Tibial nerve (tissue), 4 donors: ENCODE data around the gene DLX2. TPM values are rescaled to one million over a fixed set of nuclear protein-coding genes. Genes with fewer than 3 reads are reported as not detected.
"Not testable (repeated sequence)": the region's sequence is repeated elsewhere in the genome, so short reads cannot be mapped to it uniquely, and the experiment has no call there.

Experiments used
- DNase-seq, 2 donors: peaks; one replicate each; pipeline ENCODE4 v3.0.0-alpha.2; 2019; ENCODE audit warnings: low spot score in 2 of 2
- H3K27ac ChIP-seq, 4 donors: fragments of 200-600 bp; sonication (generic) in 3 of 4; one replicate each; pipeline ENCODE4 v1.5.1; 2017 to 2019; ENCODE audit warnings: mild to moderate bottlenecking in 1 of 4
- H3K27me3 ChIP-seq, 2 donors: fragments of 200-600 bp; sonication (generic) in 1 of 2; one replicate each; pipeline versions ENCODE4 v1.5.1 to v1.6.0; 2017 to 2019
- H3K36me3 ChIP-seq, 3 donors: fragments of 200-600 bp; sonication (generic); one replicate each; pipeline ENCODE4 v1.5.1; 2018 to 2019
- H3K4me1 ChIP-seq, 4 donors: fragments of 200-600 bp; sonication (generic) in 3 of 4; one replicate each; pipeline ENCODE4 v1.5.1; 2017 to 2019
- H3K4me3 ChIP-seq, 4 donors: fragments of 200-600 bp; sonication (generic) in 3 of 4; one replicate each; pipeline ENCODE4 v1.5.1; 2017 to 2019; ENCODE audit warnings: mild to moderate bottlenecking in 1 of 4, moderate library complexity in 1 of 4
- H3K9me3 ChIP-seq, 4 donors: fragments of 200-600 bp; sonication (generic) in 3 of 4; one replicate each; pipeline ENCODE4 v1.5.1; 2017 to 2019
- EP300 ChIP-seq, 2 donors: sonication (generic); formaldehyde crosslinking; IDR thresholded peaks; one replicate each; pipeline ENCODE4 v1.6.1; 2017; ENCODE audit warnings: antibody characterized with exemption in 2 of 2, mild to moderate bottlenecking in 1 of 2
- POLR2A ChIP-seq, 2 donors: fragments of 450-650 bp; IDR thresholded peaks; one replicate each; pipeline ENCODE4 v1.6.1; 2017; ENCODE audit warnings: antibody characterized with exemption in 2 of 2, mild to moderate bottlenecking in 2 of 2, moderate library complexity in 2 of 2
- WGBS, 2 donors: methylation state at CpG; one replicate each; pipeline ENCODE4 v1.1.5; 2018; 5-methylcytosine and 5-hydroxymethylcytosine counted together
- total RNA-seq, 4 donors: library from RNA; depleted of rRNA; stranded (reverse); fragments of >200 nt; gene quantifications; one replicate each; pipeline ENCODE4 v1.1.0, GENCODE V29; 2016
- TF ChIP-seq, protein P1 (sequence below), 5 experiments: fragments of 200-600 bp in 3 of 5; fragments of 450-650 bp in 2 of 5; sonication (generic) in 3 of 5; IDR thresholded peaks; one replicate each; pipeline ENCODE4 v1.5.1; 2016 to 2019; ENCODE audit warnings: antibody characterized with exemption in 5 of 5, mild to moderate bottlenecking in 3 of 5, moderate library complexity in 2 of 5

Gene DLX2
- total RNA-seq, 4 donors from 2014 or later: not detected

DNA sequence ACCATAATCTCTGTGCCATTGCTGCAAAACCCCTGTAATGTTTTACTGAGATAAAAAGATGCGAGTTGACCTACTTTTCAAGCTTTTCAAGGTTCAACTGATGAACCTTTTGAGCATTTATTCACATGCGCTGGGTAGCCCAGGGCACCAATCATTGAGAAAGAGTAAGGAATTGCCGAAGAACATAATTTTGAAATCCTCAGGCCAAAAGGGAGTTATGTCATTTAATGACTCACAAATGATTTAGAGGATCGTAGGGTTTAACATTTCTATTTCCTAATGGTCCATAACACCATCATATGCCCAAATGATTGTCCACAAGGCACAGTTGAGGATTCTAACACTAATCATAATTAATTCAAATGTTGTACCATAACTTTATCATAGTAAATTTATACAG, 37.6 kb downstream of the DLX2 start:
- Histone ChIP-seq H3K27ac (no peak overlapping the region), H3K4me1 (no peaks in the 10 kb centered on the region), H3K4me3 (no peak overlapping the region), H3K36me3 (peaks cover 0 to 38% (median 0%) of the 10 kb centered on the region in 3 donors), H3K9me3 (no peaks in the 10 kb centered on the region), H3K27me3 (no peaks in the 10 kb centered on the region)
- TF ChIP-seq POLR2A (IDR thresholded peaks at IDR 0.05): no peak
- TF ChIP-seq EP300 (IDR thresholded peaks at IDR 0.05): no peak
- WGBS, 2 donors: 83 to 92% methylated on average over 4 of the region's 4 CpGs
- no peak for DNase-seq

DNA sequence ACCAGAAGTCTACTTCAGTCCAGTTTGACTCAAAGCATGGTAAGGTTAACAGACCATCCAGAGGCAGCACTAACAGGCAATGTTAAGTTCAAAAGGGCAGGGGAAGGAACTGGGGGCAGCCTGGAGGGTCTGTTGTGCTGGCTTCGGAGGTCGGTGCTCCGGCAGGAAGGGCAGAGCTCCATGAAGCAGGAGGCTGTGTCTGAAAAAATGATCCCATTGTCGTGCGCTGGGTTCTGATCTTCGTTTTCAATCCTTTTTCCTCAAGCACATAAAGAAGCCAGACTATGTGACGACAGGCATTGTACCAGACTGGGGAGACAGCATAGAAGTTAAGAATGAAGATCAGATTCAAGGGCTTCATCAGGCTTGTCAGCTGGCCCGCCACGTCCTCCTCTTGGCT, 39.3 kb downstream of the DLX2 start:
- no peaks in the 10 kb centered on the region for H3K9me3 ChIP-seq
- H3K27ac ChIP-seq: no peak overlapping the region
- 74 to 75% methylated on average over 9 of the region's 9 CpGs for WGBS, 2 donors
- no peak overlapping the region for H3K4me3 ChIP-seq
- H3K27me3 ChIP-seq: no peaks in the 10 kb centered on the region
- no peaks in the 10 kb centered on the region for H3K4me1 ChIP-seq
- no peak for DNase-seq
- TF ChIP-seq POLR2A (IDR thresholded peaks at IDR 0.05) (no peak), EP300 (IDR thresholded peaks at IDR 0.05) (no peak)
- TF ChIP-seq, protein P1, sequence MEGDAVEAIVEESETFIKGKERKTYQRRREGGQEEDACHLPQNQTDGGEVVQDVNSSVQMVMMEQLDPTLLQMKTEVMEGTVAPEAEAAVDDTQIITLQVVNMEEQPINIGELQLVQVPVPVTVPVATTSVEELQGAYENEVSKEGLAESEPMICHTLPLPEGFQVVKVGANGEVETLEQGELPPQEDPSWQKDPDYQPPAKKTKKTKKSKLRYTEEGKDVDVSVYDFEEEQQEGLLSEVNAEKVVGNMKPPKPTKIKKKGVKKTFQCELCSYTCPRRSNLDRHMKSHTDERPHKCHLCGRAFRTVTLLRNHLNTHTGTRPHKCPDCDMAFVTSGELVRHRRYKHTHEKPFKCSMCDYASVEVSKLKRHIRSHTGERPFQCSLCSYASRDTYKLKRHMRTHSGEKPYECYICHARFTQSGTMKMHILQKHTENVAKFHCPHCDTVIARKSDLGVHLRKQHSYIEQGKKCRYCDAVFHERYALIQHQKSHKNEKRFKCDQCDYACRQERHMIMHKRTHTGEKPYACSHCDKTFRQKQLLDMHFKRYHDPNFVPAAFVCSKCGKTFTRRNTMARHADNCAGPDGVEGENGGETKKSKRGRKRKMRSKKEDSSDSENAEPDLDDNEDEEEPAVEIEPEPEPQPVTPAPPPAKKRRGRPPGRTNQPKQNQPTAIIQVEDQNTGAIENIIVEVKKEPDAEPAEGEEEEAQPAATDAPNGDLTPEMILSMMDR (IDR thresholded peaks at IDR 0.05): no peak
- H3K36me3 ChIP-seq: peaks cover 0 to 34% (median 0%) of the 10 kb centered on the region in 3 donors

DNA sequence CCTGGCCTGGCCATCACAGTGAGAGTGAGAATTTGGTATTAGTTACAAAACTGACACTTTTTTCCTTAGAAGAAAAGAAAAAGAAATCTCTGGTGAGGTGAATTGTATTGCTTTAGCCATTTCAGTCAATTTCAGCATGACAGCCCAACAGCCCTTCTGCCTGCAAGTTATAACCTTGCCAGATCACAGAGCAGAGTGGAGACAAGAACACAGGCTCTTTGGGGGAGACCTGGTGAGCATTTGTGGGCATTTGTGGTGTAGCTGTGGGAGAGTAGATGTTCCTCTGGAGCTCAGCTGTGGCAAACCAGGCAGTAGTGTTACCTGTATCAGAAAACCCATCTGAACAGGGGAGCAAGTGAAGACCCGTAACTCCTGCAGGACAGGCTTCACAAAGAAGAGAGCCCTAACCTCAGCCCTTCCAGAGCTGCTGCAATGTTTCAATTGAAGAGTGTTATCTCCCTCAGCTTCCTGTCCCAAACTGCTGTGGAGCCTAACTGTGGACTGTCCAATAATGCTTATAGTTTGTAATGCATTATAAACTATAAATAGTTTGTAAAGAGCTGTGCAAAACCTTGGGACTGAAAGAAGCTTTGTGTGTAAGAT, 40.2 kb downstream of the DLX2 start:
- 82 to 100% methylated on average over 1 of the region's 1 CpG for WGBS, 2 donors
- no peak for DNase-seq
- Histone ChIP-seq H3K4me1 (no peaks in the 10 kb centered on the region), H3K36me3 (peaks cover 0 to 28% (median 0%) of the 10 kb centered on the region in 3 donors), H3K27ac (no peak overlapping the region), H3K4me3 (no peak overlapping the region), H3K27me3 (no peaks in the 10 kb centered on the region), H3K9me3 (no peaks in the 10 kb centered on the region)
- TF ChIP-seq POLR2A (IDR thresholded peaks at IDR 0.05): no peak
- TF ChIP-seq, protein P1 (IDR thresholded peaks at IDR 0.05): no peak
- TF ChIP-seq EP300 (IDR thresholded peaks at IDR 0.05): no peak

DNA sequence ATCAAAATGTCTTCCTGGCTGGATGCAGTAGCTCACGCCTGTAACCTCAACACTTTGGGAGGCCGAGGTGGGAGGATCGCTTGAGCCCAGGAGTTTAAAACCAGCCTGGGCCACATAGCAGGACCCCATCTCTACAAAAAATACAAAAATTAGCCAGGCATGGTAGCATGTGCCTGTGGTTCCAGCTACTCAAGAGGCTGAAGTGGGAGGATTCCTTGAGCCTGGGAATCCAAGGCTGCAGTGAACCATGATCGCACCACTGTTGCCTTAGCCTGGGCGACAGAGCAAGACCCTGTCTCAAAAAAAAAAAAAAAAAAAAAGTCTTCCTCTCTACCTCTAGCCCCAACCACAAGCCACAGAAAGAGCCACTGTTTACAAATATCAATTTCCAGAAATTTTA, 42.6 kb downstream of the DLX2 start:
- not testable (repeated sequence) for H3K4me3 ChIP-seq, H3K27me3 ChIP-seq, H3K9me3 ChIP-seq, H3K27ac ChIP-seq, H3K36me3 ChIP-seq, DNase-seq, H3K4me1 ChIP-seq
- 91 to 95% methylated on average over 5 of the region's 5 CpGs for WGBS, 2 donors

DNA sequence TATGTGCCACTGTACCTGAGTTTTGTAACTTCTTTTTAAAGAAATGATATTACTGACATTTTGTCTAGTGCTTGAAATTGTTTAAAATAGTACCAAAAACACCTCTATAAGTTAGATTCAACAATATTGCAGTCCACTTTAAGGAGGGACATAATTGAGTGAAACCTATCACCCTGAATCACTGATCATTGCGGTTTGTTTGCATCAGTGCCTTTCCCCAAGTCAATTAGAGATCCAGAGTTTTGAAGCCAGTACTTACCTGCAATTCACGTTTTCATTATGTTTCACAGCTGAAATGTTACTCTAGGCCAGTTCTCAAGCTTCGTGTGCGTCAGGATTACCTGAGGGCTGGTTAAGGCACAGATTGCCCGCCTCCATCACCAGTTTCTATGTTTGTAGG, 44.0 kb downstream of the DLX2 start:
- TF ChIP-seq POLR2A (IDR thresholded peaks at IDR 0.05): no peak
- TF ChIP-seq, protein P1 (IDR thresholded peaks at IDR 0.05): no peak
- Histone ChIP-seq H3K9me3 (no peaks in the 10 kb centered on the region), H3K27me3 (no peaks in the 10 kb centered on the region), H3K27ac (no peak overlapping the region), H3K4me3 (no peak overlapping the region), H3K36me3 (peaks cover 0 to 8% (median 0%) of the 10 kb centered on the region in 3 donors), H3K4me1 (no peaks in the 10 kb centered on the region)
- DNase-seq: no peak
- 95 to 97% methylated on average over 5 of the region's 5 CpGs for WGBS, 2 donors

DNA sequence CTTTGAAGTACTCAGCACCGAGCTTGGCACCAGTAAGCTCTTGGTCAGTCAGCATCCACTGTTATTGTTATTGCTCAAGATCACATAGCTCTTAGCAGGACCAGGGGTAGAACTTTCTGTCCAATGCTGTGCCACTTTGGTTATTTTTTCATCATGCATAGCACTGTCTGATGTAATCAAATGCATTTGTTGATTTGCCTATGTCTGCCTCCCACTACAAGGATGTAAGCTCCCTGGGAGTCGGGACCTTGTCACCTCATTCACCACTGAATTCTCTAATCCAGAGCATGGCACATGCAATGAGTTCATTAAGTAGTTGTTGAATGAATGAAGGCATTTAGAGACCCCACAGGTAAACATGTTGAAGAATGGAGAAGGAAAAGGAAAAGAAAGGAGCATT, 46.4 kb downstream of the DLX2 start:
- Histone ChIP-seq H3K27me3 (no peaks in the 10 kb centered on the region), H3K4me1 (peaks cover 0 to 12% (median 6%) of the 10 kb centered on the region in 4 donors), H3K27ac (no peak overlapping the region), H3K9me3 (no peaks in the 10 kb centered on the region), H3K36me3 (no peaks in the 10 kb centered on the region), H3K4me3 (no peak overlapping the region)
- no peak for TF ChIP-seq POLR2A (IDR thresholded peaks at IDR 0.05)
- 91 to 100% methylated on average over 2 of the region's 2 CpGs for WGBS, 2 donors
- no peak for DNase-seq

DNA sequence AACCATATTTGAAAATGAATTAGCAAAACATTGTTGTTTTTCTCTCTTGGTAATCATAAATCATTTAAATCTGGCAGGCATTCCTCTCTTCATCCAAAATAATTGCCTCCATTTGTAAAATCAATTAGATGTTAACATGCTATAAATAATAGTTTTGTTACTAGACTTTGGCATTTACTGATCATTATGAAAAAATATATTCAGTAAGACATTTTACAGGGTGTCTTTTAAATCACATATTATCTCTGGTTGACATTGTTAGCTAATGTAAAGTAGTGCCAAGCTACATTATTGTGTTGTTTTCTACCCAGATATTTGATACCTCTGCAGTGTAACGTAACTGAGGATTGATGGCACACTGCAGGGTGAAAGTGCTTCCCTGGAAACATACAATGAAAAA, 49.2 kb downstream of the DLX2 start:
- Histone ChIP-seq H3K4me1 (peaks cover 0 to 29% (median 6%) of the 10 kb centered on the region in 4 donors), H3K4me3 (no peak overlapping the region), H3K27ac (no peak overlapping the region), H3K27me3 (no peaks in the 10 kb centered on the region), H3K9me3 (no peaks in the 10 kb centered on the region), H3K36me3 (no peaks in the 10 kb centered on the region)
- TF ChIP-seq, protein P1 (IDR thresholded peaks at IDR 0.05): no peak
- no peak for TF ChIP-seq EP300 (IDR thresholded peaks at IDR 0.05)
- no peak for TF ChIP-seq POLR2A (IDR thresholded peaks at IDR 0.05)
- DNase-seq: no peak
- WGBS, 2 donors: 79 to 83% methylated on average over 1 of the region's 1 CpG
